Measurements from ENCODE around the gene EME1. TPM values are rescaled to one million over a fixed set of nuclear protein-coding genes. Genes with fewer than 3 reads are reported as not detected.

EME1 gene
- total and polyA plus RNA-seq, 2 experiments from 2014 or later = 14.4 to 15.9 TPM

GRCh38 chr17:50370052-50370451, 3.0 kb upstream of the EME1 start:
- Histone ChIP-seq H3K27me3 (ENCODE audit: insufficient read depth) (no peaks in the 10 kb centered on the region), H3K36me3 (ENCODE audit: insufficient read depth) (peaks cover 22% of the 10 kb centered on the region; the same call in 1 of the 2 replicates), H3K4me3 (no peak overlapping the region), H3K9me2 (ENCODE audit: insufficient read depth) (no peaks in the 10 kb centered on the region), H3K4me2 (no peak overlapping the region), H4K20me1 (replicated peaks; ENCODE audit: insufficient read depth) (peaks cover 9% of the 10 kb centered on the region), H3K4me1 (ENCODE audit: insufficient read depth) (peaks cover 13% of the 10 kb centered on the region), H3K27ac (ENCODE audit: low read depth) (no peak overlapping the region), H3F3A (replicated peaks; ENCODE audit: low read depth) (no peaks in the 10 kb centered on the region), H2AFZ (no peak overlapping the region), H3K79me2 (replicated peaks; ENCODE audit: insufficient read depth) (peaks cover 20% of the 10 kb centered on the region)
- Mint-ChIP-seq H3K27ac (no peak overlapping the region), H3K27me3 (ENCODE audit: insufficient read depth, low read depth, poor library complexity) (peaks cover 11% of the 10 kb centered on the region), H3K4me1 (peaks cover 20% of the 10 kb centered on the region), H3K4me3 (no peak overlapping the region; the same call in 2 of the 3 replicates), H3K36me3 (ENCODE audit: low read depth) (peaks cover 51% of the 10 kb centered on the region), H3K9me3 (no peaks in the 10 kb centered on the region)
- DNase-seq (ENCODE audit: low spot score) (no peak), ATAC-seq (no peak)
- TF ChIP-seq REST (IDR thresholded peaks at IDR 0.05; ENCODE audit: unreplicated experiment) (no peak), ZNF114 (CRISPR knock-in tag; IDR thresholded peaks at IDR 0.05) (no peak), JUNB (IDR thresholded peaks at IDR 0.05; ENCODE audit: unreplicated experiment) (no peak)
- TF ChIP-seq, protein P1, sequence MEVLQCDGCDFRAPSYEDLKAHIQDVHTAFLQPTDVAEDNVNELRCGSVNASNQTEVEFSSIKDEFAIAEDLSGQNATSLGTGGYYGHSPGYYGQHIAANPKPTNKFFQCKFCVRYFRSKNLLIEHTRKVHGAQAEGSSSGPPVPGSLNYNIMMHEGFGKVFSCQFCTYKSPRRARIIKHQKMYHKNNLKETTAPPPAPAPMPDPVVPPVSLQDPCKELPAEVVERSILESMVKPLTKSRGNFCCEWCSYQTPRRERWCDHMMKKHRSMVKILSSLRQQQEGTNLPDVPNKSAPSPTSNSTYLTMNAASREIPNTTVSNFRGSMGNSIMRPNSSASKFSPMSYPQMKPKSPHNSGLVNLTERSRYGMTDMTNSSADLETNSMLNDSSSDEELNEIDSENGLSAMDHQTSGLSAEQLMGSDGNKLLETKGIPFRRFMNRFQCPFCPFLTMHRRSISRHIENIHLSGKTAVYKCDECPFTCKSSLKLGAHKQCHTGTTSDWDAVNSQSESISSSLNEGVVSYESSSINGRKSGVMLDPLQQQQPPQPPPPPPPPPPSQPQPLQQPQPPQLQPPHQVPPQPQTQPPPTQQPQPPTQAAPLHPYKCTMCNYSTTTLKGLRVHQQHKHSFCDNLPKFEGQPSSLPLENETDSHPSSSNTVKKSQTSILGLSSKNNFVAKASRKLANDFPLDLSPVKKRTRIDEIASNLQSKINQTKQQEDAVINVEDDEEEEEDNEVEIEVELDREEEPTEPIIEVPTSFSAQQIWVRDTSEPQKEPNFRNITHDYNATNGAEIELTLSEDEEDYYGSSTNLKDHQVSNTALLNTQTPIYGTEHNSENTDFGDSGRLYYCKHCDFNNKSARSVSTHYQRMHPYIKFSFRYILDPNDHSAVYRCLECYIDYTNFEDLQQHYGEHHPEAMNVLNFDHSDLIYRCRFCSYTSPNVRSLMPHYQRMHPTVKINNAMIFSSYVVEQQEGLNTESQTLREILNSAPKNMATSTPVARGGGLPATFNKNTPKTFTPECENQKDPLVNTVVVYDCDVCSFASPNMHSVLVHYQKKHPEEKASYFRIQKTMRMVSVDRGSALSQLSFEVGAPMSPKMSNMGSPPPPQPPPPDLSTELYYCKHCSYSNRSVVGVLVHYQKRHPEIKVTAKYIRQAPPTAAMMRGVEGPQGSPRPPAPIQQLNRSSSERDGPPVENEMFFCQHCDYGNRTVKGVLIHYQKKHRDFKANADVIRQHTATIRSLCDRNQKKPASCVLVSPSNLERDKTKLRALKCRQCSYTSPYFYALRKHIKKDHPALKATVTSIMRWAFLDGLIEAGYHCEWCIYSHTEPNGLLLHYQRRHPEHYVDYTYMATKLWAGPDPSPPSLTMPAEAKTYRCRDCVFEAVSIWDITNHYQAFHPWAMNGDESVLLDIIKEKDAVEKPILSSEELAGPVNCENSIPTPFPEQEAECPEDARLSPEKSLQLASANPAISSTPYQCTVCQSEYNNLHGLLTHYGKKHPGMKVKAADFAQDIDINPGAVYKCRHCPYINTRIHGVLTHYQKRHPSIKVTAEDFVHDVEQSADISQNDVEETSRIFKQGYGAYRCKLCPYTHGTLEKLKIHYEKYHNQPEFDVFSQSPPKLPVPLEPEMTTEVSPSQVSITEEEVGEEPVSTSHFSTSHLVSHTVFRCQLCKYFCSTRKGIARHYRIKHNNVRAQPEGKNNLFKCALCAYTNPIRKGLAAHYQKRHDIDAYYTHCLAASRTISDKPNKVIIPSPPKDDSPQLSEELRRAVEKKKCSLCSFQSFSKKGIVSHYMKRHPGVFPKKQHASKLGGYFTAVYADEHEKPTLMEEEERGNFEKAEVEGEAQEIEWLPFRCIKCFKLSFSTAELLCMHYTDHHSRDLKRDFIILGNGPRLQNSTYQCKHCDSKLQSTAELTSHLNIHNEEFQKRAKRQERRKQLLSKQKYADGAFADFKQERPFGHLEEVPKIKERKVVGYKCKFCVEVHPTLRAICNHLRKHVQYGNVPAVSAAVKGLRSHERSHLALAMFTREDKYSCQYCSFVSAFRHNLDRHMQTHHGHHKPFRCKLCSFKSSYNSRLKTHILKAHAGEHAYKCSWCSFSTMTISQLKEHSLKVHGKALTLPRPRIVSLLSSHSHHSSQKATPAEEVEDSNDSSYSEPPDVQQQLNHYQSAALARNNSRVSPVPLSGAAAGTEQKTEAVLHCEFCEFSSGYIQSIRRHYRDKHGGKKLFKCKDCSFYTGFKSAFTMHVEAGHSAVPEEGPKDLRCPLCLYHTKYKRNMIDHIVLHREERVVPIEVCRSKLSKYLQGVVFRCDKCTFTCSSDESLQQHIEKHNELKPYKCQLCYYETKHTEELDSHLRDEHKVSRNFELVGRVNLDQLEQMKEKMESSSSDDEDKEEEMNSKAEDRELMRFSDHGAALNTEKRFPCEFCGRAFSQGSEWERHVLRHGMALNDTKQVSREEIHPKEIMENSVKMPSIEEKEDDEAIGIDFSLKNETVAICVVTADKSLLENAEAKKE (CRISPR knock-in tag; IDR thresholded peaks at IDR 0.05) = no peak
